ENCODE data around the gene DTNBP1.

DNA sequence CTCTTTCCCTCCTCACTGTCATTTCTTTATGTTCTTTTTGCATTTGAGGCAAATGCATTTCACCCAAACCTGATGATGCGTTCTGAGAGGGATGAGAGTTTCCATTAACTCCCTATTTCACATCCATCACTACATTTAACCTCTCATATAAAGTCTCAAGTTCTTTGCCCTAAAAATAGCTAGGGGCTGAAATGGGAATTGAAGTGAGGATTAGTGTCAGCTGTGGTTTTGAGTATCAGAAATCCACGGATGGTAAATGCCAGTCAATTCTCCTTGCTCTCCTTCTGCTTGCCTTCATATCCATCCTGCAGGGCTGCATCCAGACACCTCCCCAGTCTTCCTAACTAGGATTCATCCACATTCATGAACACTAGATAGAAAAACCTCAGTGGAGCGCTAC, 10.0 kb upstream of the DTNBP1 start:
- TF ChIP-seq, protein P1, sequence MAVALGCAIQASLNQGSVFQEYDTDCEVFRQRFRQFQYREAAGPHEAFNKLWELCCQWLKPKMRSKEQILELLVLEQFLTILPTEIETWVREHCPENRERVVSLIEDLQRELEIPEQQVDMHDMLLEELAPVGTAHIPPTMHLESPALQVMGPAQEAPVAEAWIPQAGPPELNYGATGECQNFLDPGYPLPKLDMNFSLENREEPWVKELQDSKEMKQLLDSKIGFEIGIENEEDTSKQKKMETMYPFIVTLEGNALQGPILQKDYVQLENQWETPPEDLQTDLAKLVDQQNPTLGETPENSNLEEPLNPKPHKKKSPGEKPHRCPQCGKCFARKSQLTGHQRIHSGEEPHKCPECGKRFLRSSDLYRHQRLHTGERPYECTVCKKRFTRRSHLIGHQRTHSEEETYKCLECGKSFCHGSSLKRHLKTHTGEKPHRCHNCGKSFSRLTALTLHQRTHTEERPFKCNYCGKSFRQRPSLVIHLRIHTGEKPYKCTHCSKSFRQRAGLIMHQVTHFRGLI (tag by site-specific recombination; IDR thresholded peaks at IDR 0.05) = no peak
- TF ChIP-seq, protein P2, sequence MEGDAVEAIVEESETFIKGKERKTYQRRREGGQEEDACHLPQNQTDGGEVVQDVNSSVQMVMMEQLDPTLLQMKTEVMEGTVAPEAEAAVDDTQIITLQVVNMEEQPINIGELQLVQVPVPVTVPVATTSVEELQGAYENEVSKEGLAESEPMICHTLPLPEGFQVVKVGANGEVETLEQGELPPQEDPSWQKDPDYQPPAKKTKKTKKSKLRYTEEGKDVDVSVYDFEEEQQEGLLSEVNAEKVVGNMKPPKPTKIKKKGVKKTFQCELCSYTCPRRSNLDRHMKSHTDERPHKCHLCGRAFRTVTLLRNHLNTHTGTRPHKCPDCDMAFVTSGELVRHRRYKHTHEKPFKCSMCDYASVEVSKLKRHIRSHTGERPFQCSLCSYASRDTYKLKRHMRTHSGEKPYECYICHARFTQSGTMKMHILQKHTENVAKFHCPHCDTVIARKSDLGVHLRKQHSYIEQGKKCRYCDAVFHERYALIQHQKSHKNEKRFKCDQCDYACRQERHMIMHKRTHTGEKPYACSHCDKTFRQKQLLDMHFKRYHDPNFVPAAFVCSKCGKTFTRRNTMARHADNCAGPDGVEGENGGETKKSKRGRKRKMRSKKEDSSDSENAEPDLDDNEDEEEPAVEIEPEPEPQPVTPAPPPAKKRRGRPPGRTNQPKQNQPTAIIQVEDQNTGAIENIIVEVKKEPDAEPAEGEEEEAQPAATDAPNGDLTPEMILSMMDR (tag by site-specific recombination; IDR thresholded peaks at IDR 0.05) = no peak
- TF ChIP-seq MYNN (tag by site-specific recombination; IDR thresholded peaks at IDR 0.05; ENCODE audit: borderline replicate concordance) (no peak), ZNF155 (tag by site-specific recombination; IDR thresholded peaks at IDR 0.05) (no peak), KLF9 (tag by site-specific recombination; IDR thresholded peaks at IDR 0.05; ENCODE audit: low read depth) (no peak), ZBTB1 (tag by site-specific recombination; IDR thresholded peaks at IDR 0.05) (no peak), ZNF239 (tag by site-specific recombination; IDR thresholded peaks at IDR 0.05) (no peak), ZNF510 (tag by site-specific recombination; IDR thresholded peaks at IDR 0.05; ENCODE audit: insufficient replicate concordance) (no peak), SP7 (tag by site-specific recombination; IDR thresholded peaks at IDR 0.05) (no peak)
- TF ChIP-seq, protein P3, sequence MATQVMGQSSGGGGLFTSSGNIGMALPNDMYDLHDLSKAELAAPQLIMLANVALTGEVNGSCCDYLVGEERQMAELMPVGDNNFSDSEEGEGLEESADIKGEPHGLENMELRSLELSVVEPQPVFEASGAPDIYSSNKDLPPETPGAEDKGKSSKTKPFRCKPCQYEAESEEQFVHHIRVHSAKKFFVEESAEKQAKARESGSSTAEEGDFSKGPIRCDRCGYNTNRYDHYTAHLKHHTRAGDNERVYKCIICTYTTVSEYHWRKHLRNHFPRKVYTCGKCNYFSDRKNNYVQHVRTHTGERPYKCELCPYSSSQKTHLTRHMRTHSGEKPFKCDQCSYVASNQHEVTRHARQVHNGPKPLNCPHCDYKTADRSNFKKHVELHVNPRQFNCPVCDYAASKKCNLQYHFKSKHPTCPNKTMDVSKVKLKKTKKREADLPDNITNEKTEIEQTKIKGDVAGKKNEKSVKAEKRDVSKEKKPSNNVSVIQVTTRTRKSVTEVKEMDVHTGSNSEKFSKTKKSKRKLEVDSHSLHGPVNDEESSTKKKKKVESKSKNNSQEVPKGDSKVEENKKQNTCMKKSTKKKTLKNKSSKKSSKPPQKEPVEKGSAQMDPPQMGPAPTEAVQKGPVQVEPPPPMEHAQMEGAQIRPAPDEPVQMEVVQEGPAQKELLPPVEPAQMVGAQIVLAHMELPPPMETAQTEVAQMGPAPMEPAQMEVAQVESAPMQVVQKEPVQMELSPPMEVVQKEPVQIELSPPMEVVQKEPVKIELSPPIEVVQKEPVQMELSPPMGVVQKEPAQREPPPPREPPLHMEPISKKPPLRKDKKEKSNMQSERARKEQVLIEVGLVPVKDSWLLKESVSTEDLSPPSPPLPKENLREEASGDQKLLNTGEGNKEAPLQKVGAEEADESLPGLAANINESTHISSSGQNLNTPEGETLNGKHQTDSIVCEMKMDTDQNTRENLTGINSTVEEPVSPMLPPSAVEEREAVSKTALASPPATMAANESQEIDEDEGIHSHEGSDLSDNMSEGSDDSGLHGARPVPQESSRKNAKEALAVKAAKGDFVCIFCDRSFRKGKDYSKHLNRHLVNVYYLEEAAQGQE (tag by site-specific recombination; IDR thresholded peaks at IDR 0.05) = no peak

All from HEK293 (cell line).